Gastroesophageal sphincter (tissue), 4 donors: ENCODE measurements around the gene OAS2. TPM values are rescaled to one million over a fixed set of nuclear protein-coding genes. Genes with fewer than 3 reads are reported as not detected.
A peak's percentile ranks its signal among the peaks of the same experiment; 100 is the strongest.

Experiments
- ATAC-seq: fragments of 150-250 bp; one replicate; pipeline ENCODE4 v1.9.1; 2016; ENCODE audit warnings: mild to moderate bottlenecking, moderate library complexity
- H3K27ac ChIP-seq, 4 donors: fragments of 200-600 bp; sonication (generic) in 3 of 4; 1 replicate in 3 of 4; 2 replicates in 1 of 4; pipeline ENCODE4 v1.5.1; 2016 to 2019
- H3K27me3 ChIP-seq: fragments of 200-600 bp; sonication (generic); one replicate; pipeline ENCODE4 v1.5.1; 2019
- H3K36me3 ChIP-seq, 2 donors: fragments of 200-600 bp; sonication (generic); one replicate each; pipeline ENCODE4 v1.5.1; 2019; ENCODE audit warnings: control low read depth in 1 of 2
- H3K4me1 ChIP-seq, 3 donors: fragments of 200-600 bp; sonication (generic); 1 replicate in 2 of 3; 2 replicates in 1 of 3; pipeline ENCODE4 v1.5.1; 2016 to 2019; ENCODE audit warnings: control low read depth in 2 of 3
- H3K4me3 ChIP-seq, 2 donors: fragments of 200-600 bp; sonication (generic); one replicate each; pipeline ENCODE4 v1.5.1; 2019; ENCODE audit warnings: mild to moderate bottlenecking in 1 of 2, moderate library complexity in 1 of 2
- H3K9me3 ChIP-seq, 3 donors: fragments of 200-600 bp; sonication (generic); one replicate each; pipeline ENCODE4 v1.5.1; 2017 to 2019; ENCODE audit warnings: control low read depth in 2 of 3
- CTCF ChIP-seq, 4 experiments: fragments of 200-600 bp in 2 of 4; fragments of 450-650 bp in 2 of 4; sonication (generic) in 1 of 4; IDR thresholded peaks; one replicate each; pipeline ENCODE4 v1.5.1; 2017 to 2019; ENCODE audit warnings: antibody characterized with exemption in 4 of 4, mild to moderate bottlenecking in 2 of 4, moderate library complexity in 2 of 4
- EP300 ChIP-seq: sonication (generic); formaldehyde crosslinking; IDR thresholded peaks from one replicate; pipeline ENCODE4 v1.6.1; 2017; ENCODE audit warnings: antibody characterized with exemption, mild to moderate bottlenecking
- POLR2A ChIP-seq, 2 donors: fragments of 450-650 bp; IDR thresholded peaks; one replicate each; pipeline ENCODE4 v1.6.1; 2017; ENCODE audit warnings: antibody characterized with exemption in 2 of 2, mild to moderate bottlenecking in 2 of 2, moderate library complexity in 1 of 2
- POLR2AphosphoS5 ChIP-seq: sonication (generic); formaldehyde crosslinking; IDR thresholded peaks from one replicate; pipeline ENCODE4 v1.6.1; 2017; ENCODE audit warnings: antibody characterized with exemption
- WGBS, 2 donors: methylation state at CpG; one replicate each; pipeline ENCODE4 v1.1.5; 2018; ENCODE audit warnings: low coverage in 1 of 2; 5-methylcytosine and 5-hydroxymethylcytosine counted together
- total RNA-seq, 4 donors: library from RNA; depleted of rRNA; stranded (reverse); fragments of >200 nt; gene quantifications; one replicate each; pipeline ENCODE4 v1.1.0, GENCODE V29; 2016

Gene OAS2
- total RNA-seq, 4 donors from 2014 or later: 6.5 to 10.0 (median 7.5) TPM

GRCh38 chr12:113044516-113044915, 66.2 kb downstream of the OAS2 start:
- TF ChIP-seq POLR2A (IDR thresholded peaks at IDR 0.05): no peak
- TF ChIP-seq POLR2AphosphoS5: no peak
- no peak for TF ChIP-seq EP300
- no peak for TF ChIP-seq CTCF (IDR thresholded peaks at IDR 0.05)
- H3K27ac ChIP-seq: no peak overlapping the region
- H3K27me3 ChIP-seq: peaks cover 52% of the 10 kb centered on the region
- 60 to 67% methylated on average over 3 of the region's 3 CpGs for WGBS, 2 donors
- ATAC-seq: no peak
- no peaks in the 10 kb centered on the region for H3K4me1 ChIP-seq
- no peak overlapping the region for H3K4me3 ChIP-seq
- H3K36me3 ChIP-seq: no peaks in the 10 kb centered on the region
- H3K9me3 ChIP-seq: no peaks in the 10 kb centered on the region

GRCh38 chr12:113048716-113049127, 70.4 kb downstream of the OAS2 start:
- 0 to 11% methylated on average over 5 to 6 of the region's 6 CpGs for WGBS, 2 donors
- no peaks in the 10 kb centered on the region for H3K4me1 ChIP-seq
- H3K36me3 ChIP-seq: no peaks in the 10 kb centered on the region
- H3K27me3 ChIP-seq: peaks cover 50% of the 10 kb centered on the region
- no peaks in the 10 kb centered on the region for H3K9me3 ChIP-seq
- no peak overlapping the region for H3K27ac ChIP-seq
- H3K4me3 ChIP-seq: no peak overlapping the region
- peak; percentile 61 for ATAC-seq
- peak; percentile 71 to 83 (median 79) for TF ChIP-seq CTCF (IDR thresholded peaks at IDR 0.05)
- TF ChIP-seq POLR2A (IDR thresholded peaks at IDR 0.05): no peak

- Histone ChIP-seq H3K27me3 (peaks cover 55% of the 10 kb centered on the region), H3K4me3 (no peak overlapping the region), H3K27ac (no peak overlapping the region), H3K4me1 (no peaks in the 10 kb centered on the region), H3K36me3 (no peaks in the 10 kb centered on the region), H3K9me3 (no peaks in the 10 kb centered on the region)
- ATAC-seq: no peak
- 37 to 41% methylated on average over 10 of the region's 11 CpGs for WGBS, 2 donors
- TF ChIP-seq EP300 (no peak), CTCF (IDR thresholded peaks at IDR 0.05) (no peak), POLR2A (IDR thresholded peaks at IDR 0.05) (no peak), POLR2AphosphoS5 (no peak)
Measured at GRCh38 chr12:113049976-113050742, 71.8 kb downstream of the OAS2 start.

GRCh38 chr12:113050795-113051194, 72.5 kb downstream of the OAS2 start:
- Histone ChIP-seq H3K27me3 (peaks cover 61% of the 10 kb centered on the region), H3K9me3 (no peaks in the 10 kb centered on the region), H3K27ac (no peak overlapping the region), H3K36me3 (no peaks in the 10 kb centered on the region), H3K4me3 (no peak overlapping the region), H3K4me1 (no peaks in the 10 kb centered on the region)
- WGBS, 2 donors: 38 to 78% methylated on average over 2 to 7 of the region's 7 CpGs
- ATAC-seq: no peak
- TF ChIP-seq POLR2A (IDR thresholded peaks at IDR 0.05): no peak
- no peak for TF ChIP-seq EP300
- TF ChIP-seq POLR2AphosphoS5: no peak
- no peak for TF ChIP-seq CTCF (IDR thresholded peaks at IDR 0.05)

GRCh38 chr12:113051759-113052158, 73.4 kb downstream of the OAS2 start:
- Histone ChIP-seq H3K27me3 (peaks cover 71% of the 10 kb centered on the region), H3K4me1 (peaks cover 0 to 6% (median 5%) of the 10 kb centered on the region in 3 donors), H3K9me3 (no peaks in the 10 kb centered on the region), H3K27ac (no peak overlapping the region), H3K4me3 (no peak overlapping the region), H3K36me3 (no peaks in the 10 kb centered on the region)
- ATAC-seq: no peak
- no peak for TF ChIP-seq POLR2A (IDR thresholded peaks at IDR 0.05)
- no peak for TF ChIP-seq CTCF (IDR thresholded peaks at IDR 0.05)
- no peak for TF ChIP-seq EP300
- TF ChIP-seq POLR2AphosphoS5: no peak
- 82 to 83% methylated on average over 2 to 4 of the region's 4 CpGs for WGBS, 2 donors
